GM19372 (cell line): ENCODE data around the gene MDK.

Source experiments
- ATAC-seq: cut with Tn5 transposase; IDR thresholded peaks from one replicate; pipeline ENCODE4 v1.9.1; 2021; ENCODE audit warnings: mild to moderate bottlenecking, low read depth, moderate library complexity; ENCODE audit not compliant: unreplicated experiment

Gene MDK

GRCh38 chr11:46393231-46393616 lies 11.8 kb downstream of the MDK start:
- no peak for ATAC-seq

GRCh38 chr11:46393759-46394158 lies 12.3 kb downstream of the MDK start:
- ATAC-seq = no peak

- no peak for ATAC-seq
Observed at GRCh38 chr11:46397526-46397925, 16.1 kb downstream of the MDK start.

GRCh38 chr11:46402957-46403902 lies 21.8 kb downstream of the MDK start:
- no peak for ATAC-seq

- ATAC-seq = no peak
Observed at GRCh38 chr11:46404476-46405017, 23.1 kb downstream of the MDK start.

GRCh38 chr11:46407635-46408034 lies 26.2 kb downstream of the MDK start:
- ATAC-seq = no peak

- no peak for ATAC-seq
Observed at GRCh38 chr11:46408407-46408986, 27.0 kb downstream of the MDK start.

GRCh38 chr11:46410021-46410420 lies 28.6 kb downstream of the MDK start:
- no peak for ATAC-seq

GRCh38 chr11:46413760-46414465 lies 32.4 kb downstream of the MDK start:
- ATAC-seq = no peak

- ATAC-seq = no peak
Observed at GRCh38 chr11:46414466-46414796, 33.0 kb downstream of the MDK start.

GRCh38 chr11:46414879-46415278 lies 33.4 kb downstream of the MDK start:
- no peak for ATAC-seq

- no peak for ATAC-seq
Observed at GRCh38 chr11:46417711-46418110, 36.2 kb downstream of the MDK start.

GRCh38 chr11:46418751-46419150 lies 37.3 kb downstream of the MDK start:
- ATAC-seq = no peak

GRCh38 chr11:46420513-46420912 lies 39.0 kb downstream of the MDK start:
- ATAC-seq = no peak

- ATAC-seq = no peak
Observed at GRCh38 chr11:46421257-46421880, 39.9 kb downstream of the MDK start.

GRCh38 chr11:46422588-46422987 lies 41.1 kb downstream of the MDK start:
- no peak for ATAC-seq

- no peak for ATAC-seq
Observed at GRCh38 chr11:46426233-46426991, 44.9 kb downstream of the MDK start.

- no peak for ATAC-seq
Observed at GRCh38 chr11:46427364-46427763, 45.9 kb downstream of the MDK start.

- ATAC-seq = no peak
Observed at GRCh38 chr11:46429717-46430116, 48.2 kb downstream of the MDK start.

- no peak for ATAC-seq
Observed at GRCh38 chr11:46431211-46431610, 49.7 kb downstream of the MDK start.
